ENCODE measurements around the gene SLC24A5. TPM values are rescaled to one million over a fixed set of nuclear protein-coding genes. Genes with fewer than 3 reads are reported as not detected.

SLC24A5 gene
- total RNA-seq (not detected in 2 replicates), polyA plus RNA-seq (not detected in 2 replicates), polyA minus RNA-seq (not detected in 2 replicates)
- not detected for total RNA-seq (2013)

GRCh38 chr15:48120745-48121144 lies at the start of gene SLC24A5:
Gene SLC24A5 (plus strand): TSS chr15:48120990. CDS start chr15:48121045, 55 bp downstream.
- Histone ChIP-seq H4K20me1 (ENCODE audit: control insufficient read depth, insufficient read depth, low read length, poor library complexity, severe bottlenecking) (no peaks in the 10 kb centered on the region), H3K4me2 (replicated peaks; ENCODE audit: low read depth, low read length, poor library complexity, severe bottlenecking) (no peak within 1 kb of the TSS), H3K4me3 (ENCODE audit: control extremely low read depth in 1 of 5, extremely low read depth in 1 of 5, insufficient read depth in 1 of 5, low read depth in 2 of 5, low read length in 4 of 5) (no peak within 1 kb of the TSS), H2AFZ (ENCODE audit: insufficient read depth, low read depth, low read length, poor library complexity, severe bottlenecking) (no peak within 1 kb of the TSS), H3K9ac (ENCODE audit: low read length) (no peak within 1 kb of the TSS), H3K4me1 (ENCODE audit: control insufficient read depth in 2 of 2, insufficient read depth in 2 of 2, low read length in 2 of 2) (no peaks in the 10 kb centered on the region), H3K27ac (ENCODE audit: low read length in 2 of 2) (no peak within 1 kb of the TSS), H3K27me3 (replicated peaks in 1 of 4; ENCODE audit: control extremely low read depth in 1 of 4, control insufficient read depth in 3 of 4, insufficient read depth in 4 of 4, low read length in 3 of 4) (no peaks in the 10 kb centered on the region), H3K9me3 (ENCODE audit: control extremely low read depth in 1 of 3, control insufficient read depth in 2 of 3, insufficient read depth in 1 of 3, low read length in 2 of 3) (no peaks in the 10 kb centered on the region), H3K36me3 (replicated peaks in 1 of 2; ENCODE audit: control extremely low read depth in 1 of 2, control insufficient read depth in 1 of 2, extremely low read depth in 1 of 2, insufficient read depth in 2 of 2, low read length in 1 of 2) (no peaks in the 10 kb centered on the region), H3K79me2 (ENCODE audit: control insufficient read depth, insufficient read depth, low read length) (no peaks in the 10 kb centered on the region)
- H3K27ac Mint-ChIP-seq: no peak within 1 kb of the TSS
- ChIA-PET POLR2A (no interaction called here), CTCF (no interaction called here)
- DNase-seq (no peak), ATAC-seq (ENCODE audit: low read depth) (no peak)
- WGBS (ENCODE audit: insufficient coverage): 79% methylated on average over 3 of the region's 6 CpGs
- no peaks in the 10 kb centered on the region for H3K4me1 Mint-ChIP-seq
- H3K27me3 Mint-ChIP-seq: peaks cover 10% of the 10 kb centered on the region
- intact Hi-C loops (cut with micrococcal nuclease): no loop called here
- no peak for TF ChIP-seq EZH2 (IDR thresholded peaks at IDR 0.05; ENCODE audit: borderline replicate concordance, insufficient read depth, low read depth, low read length, poor library complexity, severe bottlenecking)
- no peak for TF ChIP-seq CTCF (IDR thresholded peaks at IDR 0.05)
- H3K9me3 Mint-ChIP-seq (ENCODE audit: insufficient read depth): no peaks in the 10 kb centered on the region
- no peak within 1 kb of the TSS for H3K4me3 Mint-ChIP-seq

GRCh38 chr15:48072941-48073340 lies 47.8 kb upstream of the SLC24A5 start:
- Histone ChIP-seq H4K20me1 (ENCODE audit: control insufficient read depth, insufficient read depth, low read length, poor library complexity, severe bottlenecking) (no peaks in the 10 kb centered on the region), H3K4me2 (replicated peaks; ENCODE audit: low read depth, low read length, poor library complexity, severe bottlenecking) (no peak overlapping the region), H3K9ac (ENCODE audit: low read length) (no peak overlapping the region), H3K4me1 (ENCODE audit: control insufficient read depth in 2 of 2, insufficient read depth in 2 of 2, low read length in 2 of 2) (no peaks in the 10 kb centered on the region), H3K9me3 (ENCODE audit: control extremely low read depth in 1 of 3, control insufficient read depth in 2 of 3, insufficient read depth in 1 of 3, low read length in 2 of 3) (no peaks in the 10 kb centered on the region), H3K79me2 (ENCODE audit: control insufficient read depth, insufficient read depth, low read length) (no peaks in the 10 kb centered on the region), H3K27me3 (replicated peaks in 1 of 4; ENCODE audit: control extremely low read depth in 1 of 4, control insufficient read depth in 3 of 4, insufficient read depth in 4 of 4, low read length in 3 of 4) (no peaks in the 10 kb centered on the region), H3K36me3 (replicated peaks in 1 of 2; ENCODE audit: control extremely low read depth in 1 of 2, control insufficient read depth in 1 of 2, extremely low read depth in 1 of 2, insufficient read depth in 2 of 2, low read length in 1 of 2) (no peaks in the 10 kb centered on the region), H3K4me3 (ENCODE audit: control extremely low read depth in 1 of 5, extremely low read depth in 1 of 5, insufficient read depth in 1 of 5, low read depth in 2 of 5, low read length in 4 of 5) (no peak overlapping the region), H2AFZ (ENCODE audit: insufficient read depth, low read depth, low read length, poor library complexity, severe bottlenecking) (no peak overlapping the region), H3K27ac (ENCODE audit: low read length in 2 of 2) (no peak overlapping the region)
- intact Hi-C loops (cut with micrococcal nuclease): no loop called here
- TF ChIP-seq EZH2 (IDR thresholded peaks at IDR 0.05; ENCODE audit: borderline replicate concordance, insufficient read depth, low read depth, low read length, poor library complexity, severe bottlenecking) (no peak), CTCF (IDR thresholded peaks at IDR 0.05) (no peak)
- ChIA-PET POLR2A (no interaction called here), CTCF (no interaction called here)
- WGBS (ENCODE audit: insufficient coverage): 85% methylated on average over 3 of the region's 6 CpGs
- no peak overlapping the region for H3K4me3 Mint-ChIP-seq
- ATAC-seq (ENCODE audit: low read depth): no peak
- no peaks in the 10 kb centered on the region for H3K4me1 Mint-ChIP-seq
- peaks cover 4% of the 10 kb centered on the region for H3K27me3 Mint-ChIP-seq
- H3K27ac Mint-ChIP-seq: no peak overlapping the region
- H3K9me3 Mint-ChIP-seq (ENCODE audit: insufficient read depth): peaks cover 2% of the 10 kb centered on the region
- DNase-seq: no peak

Measured in B cell (primary cell).